ENCODE results near the gene ITPR2.
"Not testable (repeated sequence)": the region's sequence is repeated elsewhere in the genome, so short reads cannot be mapped to it uniquely, and the experiment has no call there.

ITPR2 gene

GRCh38 chr12:26848156-26848825 lies 15.3 kb upstream of the ITPR2 start:
- no peak for DNase-seq

DNA sequence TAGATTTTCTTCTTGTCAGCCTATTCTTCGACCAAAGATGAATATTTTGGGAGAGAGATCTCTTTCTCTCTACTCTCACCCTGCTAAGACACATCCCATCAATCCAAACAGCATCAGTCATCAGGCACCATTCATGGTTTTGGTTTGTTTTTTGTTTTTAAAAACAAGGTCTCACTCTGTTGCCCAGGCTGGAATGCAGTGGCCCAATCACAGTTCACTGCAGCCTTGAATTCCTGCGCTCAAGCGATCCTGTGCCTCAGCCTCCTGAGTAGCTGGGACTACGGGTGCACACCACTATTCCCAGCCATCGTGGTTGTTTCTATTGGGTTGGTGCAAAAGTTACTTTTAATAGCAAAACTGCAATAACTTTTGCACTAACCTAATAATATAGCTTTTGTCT lies 14.4 kb upstream of the ITPR2 start:
- no peak for DNase-seq

GRCh38 chr12:26846416-26846815 lies 13.4 kb upstream of the ITPR2 start:
- no peak for DNase-seq

DNA sequence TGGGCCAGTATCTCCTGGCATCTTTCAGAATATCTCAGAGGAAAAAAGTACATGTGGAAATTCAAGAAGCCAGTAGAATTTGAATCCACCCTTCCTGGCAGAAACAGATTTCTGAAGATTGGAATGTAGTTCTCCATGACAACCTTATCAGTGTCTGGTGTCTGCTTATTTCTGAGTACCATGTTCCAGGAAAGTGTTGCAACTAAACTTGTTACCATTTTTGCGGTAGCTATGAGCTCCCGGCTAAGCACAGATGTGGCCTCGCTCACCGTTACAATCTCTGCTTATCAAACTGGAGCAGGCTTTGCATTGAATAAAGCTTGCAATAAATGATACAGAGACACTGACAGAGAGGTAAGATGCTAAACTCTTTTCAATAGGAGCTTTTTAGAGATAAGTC lies 13.0 kb upstream of the ITPR2 start:
- no peak for DNase-seq

GRCh38 chr12:26845057-26845666 lies 12.2 kb upstream of the ITPR2 start:
- DNase-seq, result no peak

DNA sequence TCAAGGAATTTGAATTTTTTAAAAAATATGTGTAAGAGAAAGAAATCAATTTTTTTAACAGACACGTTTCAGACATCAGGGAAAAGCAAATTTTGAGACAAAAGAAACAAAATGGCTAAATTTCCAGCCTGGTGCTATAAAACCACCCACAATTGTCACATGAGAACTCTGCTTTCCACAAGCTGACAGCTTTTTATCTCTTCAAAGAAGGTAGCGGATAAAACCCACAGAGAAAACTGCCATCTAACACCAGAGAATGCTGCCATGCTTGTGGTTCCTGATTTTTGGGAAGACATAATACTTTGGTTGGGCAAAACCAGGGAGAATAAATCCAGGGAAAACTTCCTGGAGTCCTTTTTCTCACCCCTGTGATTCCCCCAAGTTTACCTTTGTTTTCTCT lies 10.3 kb upstream of the ITPR2 start:
- DNase-seq, result no peak

DNA sequence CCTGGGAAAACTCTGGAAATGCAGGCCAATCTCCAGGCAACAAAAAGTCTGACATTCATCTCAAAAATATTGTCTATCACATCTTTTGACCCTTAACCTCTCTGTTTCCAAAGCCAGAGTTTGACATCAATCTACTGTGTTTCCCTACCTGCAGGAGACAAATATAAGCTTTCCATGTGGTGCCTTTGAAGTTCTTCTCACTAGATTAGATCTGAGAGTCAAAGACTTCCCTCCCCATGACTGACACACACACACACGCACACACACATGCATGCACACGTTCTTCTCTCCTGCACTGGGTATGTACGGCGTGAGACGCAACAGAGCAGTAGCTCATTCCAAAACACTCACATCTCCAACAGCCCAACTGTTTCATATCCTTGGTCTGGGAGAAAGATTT lies 8.1 kb upstream of the ITPR2 start:
- no peak for DNase-seq

DNA sequence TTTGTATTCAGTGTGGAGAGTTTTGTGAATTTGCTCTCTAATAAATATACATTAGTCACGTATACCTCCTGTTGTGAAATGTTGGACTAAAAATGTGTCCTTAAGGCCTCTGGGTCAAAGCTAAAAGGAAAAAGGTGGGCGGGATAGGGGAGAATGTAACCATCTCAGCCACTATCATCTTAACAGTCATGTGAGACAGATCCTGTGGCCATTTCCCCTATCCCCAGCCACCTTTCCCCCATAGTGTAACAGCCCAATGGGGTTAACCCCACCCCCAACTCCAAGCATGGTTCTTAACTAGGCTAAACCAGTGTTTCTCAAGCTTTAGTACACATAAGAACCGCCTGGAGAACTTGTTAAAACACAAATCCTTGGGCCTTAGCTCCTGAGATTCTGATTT lies 6.5 kb upstream of the ITPR2 start:
- DNase-seq, result no peak

GRCh38 chr12:26838888-26839416 lies 6.0 kb upstream of the ITPR2 start:
- DNase-seq, result no peak

- DNase-seq, result no peak
Measured at GRCh38 chr12:26836201-26836600, 3.2 kb upstream of the ITPR2 start.

DNA sequence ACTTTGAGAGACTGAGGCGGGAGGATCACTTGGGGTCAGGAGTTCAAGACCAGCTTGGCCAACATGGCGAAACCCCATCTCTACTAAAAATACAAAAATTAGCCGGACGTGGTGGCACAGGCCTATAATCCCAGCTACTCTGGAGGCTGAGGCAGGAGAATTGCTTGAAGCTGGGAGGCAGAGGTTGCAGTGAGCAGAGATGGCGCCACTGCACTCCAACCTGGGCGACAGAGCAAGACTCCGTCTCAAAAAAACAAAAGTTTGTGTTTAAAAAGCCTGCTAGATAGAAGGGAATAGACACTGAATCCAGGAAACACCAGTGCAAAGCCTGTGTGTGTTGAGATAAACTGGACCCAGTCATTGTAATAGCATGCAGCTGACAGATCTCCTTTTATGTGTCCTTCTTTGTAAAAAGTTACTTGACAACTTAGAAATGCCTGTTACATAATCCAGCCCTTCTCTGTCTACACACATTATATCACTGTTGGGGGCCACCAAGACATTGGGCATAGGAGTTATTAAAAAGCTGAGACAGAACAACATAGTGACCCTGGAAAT lies 1.6 kb upstream of the ITPR2 start:
- DNase-seq, result not testable (repeated sequence)

GRCh38 chr12:26833743-26834490 lies 923 bp upstream of the ITPR2 start:
- peak; percentile 14 for DNase-seq

DNA sequence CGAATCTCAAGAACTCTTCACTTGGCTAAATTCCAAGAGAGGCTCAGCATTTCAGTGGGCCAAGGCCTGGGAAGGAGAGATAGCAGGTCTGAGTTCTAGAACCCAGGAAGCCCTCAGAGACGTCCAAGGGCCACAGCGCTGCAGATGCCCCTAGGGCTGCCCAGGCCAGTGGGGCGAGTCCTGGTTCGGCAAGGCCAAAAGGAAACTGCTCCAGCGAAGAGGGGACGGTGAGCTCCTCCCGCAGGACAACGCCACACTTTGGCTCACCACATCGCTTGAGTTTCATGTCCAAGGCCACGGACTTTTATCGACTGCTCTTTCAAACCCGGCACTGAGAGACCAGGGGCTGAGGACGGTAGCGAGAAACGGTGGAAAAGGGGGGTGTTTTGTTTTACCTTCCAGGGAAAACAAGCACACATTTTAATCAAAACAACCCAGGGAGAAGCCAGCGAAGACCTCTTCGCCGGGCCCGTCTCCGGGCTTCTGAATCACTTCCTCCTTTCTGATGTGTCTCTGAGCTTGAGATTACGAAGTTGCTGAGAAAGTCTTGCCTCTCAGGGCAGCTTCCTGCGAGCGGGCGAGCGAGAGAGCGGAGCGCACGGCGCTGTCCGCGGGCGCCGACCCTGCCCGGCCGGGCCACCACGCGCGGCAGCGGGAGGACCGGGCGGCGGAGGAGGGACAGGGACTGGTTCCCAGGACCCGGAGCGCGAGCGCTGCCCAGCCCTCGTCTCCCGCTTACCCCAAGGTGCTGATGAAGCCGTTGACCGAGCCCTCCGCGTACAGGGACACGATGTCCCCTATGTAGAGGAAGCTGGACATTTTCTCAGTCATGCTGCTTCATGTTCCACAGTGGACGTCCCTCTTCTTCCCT lies 808 bp downstream of the ITPR2 start:
- DNase-seq, result peak; percentile 36

DNA sequence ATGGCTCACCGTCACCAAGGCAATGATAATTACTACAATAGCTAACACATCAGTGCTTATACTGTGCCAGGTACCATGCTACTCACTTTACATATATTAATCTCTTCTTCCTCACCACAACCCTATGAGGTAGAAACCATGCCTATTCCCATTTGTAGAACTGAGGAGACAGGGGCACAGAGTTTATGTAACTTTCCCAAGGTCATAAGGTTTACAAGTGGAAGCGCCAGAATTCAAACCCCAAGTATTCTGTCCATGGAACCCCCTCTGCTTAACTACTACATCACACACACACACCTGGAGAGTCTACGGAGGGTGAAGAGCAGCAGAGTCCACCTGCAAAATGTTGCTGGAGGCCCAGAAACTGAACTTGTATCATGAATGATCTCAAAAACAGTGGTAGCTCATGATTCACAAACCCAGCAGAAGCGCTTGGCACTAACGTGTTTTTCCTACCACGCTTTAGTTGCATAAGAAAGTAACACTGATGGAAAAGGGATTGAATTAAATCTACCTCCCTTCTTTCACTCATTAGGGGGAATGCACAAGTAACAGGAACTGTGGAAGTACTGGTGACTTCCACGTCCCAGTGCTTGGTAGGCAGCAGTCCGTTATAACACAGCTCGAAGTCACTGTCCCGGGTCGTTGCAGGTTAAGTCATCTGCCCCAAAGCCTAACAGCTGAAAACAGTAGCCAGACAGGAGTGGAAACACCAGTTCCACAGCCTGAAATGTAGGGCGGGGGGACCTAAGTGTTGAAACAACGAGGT lies 2.0 kb downstream of the ITPR2 start:
- no peak for DNase-seq

DNA sequence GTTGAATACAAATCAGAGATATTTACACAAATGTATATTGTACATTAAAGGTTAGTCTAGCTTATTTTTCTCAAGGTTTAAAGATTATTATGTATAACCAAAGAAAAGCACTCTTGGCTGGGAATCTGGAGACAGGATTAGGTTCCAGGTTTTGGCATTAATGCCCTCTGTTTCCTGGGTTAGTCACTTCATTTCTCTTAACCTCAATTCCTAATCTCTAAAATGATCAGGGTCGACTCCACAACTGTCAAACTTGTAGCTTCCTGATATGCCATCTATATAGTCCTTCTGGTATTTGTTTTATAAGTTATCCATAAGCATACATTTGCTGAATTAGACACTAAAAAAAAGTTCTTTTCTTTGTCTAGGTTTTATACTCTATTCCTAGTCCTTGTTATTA lies 2.6 kb downstream of the ITPR2 start:
- no peak for DNase-seq

DNA sequence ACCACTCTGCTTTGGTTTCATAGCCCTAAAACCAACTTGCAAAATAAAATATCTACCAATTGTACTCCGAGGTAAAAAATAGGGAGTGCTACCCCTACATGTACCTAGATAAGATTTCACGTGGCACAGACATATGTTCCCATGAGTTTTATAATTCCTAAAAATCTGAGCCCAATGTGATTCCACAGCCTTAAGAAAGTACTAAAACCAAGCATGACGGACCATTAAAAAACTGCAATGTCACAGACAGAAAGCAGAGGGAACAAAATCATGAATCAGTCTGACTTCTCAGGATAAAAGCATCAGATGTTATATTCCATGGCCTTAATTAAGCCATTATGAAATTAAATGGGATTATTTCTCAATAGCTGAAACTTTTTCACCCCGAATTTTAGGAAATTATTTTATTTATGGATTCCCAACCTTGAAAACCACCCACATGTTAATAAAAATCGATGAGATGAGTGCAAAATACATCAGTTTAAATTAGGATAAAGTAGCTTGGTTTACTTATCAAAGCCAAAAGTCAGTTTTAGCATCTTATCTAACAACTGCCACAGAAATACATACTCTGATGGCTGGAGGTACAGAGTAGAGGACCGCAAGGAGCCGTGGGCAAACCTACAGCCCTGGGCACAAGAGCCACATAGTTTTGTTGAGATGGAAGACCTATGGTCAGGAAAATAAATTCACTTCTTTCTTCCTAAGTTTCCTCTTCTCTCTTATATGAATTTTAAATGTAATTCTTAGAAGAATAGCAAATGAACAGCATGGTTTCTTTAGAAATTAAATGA lies 4.5 kb downstream of the ITPR2 start:
- no peak for DNase-seq

DNA sequence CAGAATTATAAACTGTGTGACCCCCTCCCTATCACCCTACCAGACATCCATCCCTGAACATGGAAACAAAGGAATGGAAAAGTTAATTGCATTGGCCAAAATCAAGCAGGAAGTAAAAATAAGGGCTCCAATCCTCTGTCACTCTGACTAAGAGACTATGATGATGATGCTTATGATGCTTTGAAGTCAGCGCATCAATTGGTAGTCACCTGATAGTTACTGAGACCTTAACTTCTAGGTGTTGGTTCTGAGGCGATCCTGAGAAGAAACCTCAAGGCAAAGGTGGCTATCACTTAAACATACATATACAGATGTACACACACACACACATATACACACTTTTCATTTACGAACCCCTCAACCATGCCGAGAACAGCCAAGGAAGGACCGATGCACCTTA lies 6.6 kb downstream of the ITPR2 start:
- no peak for DNase-seq

GRCh38 chr12:26825459-26826016 lies 7.5 kb downstream of the ITPR2 start:
- DNase-seq, result no peak

GRCh38 chr12:26823390-26823789 lies 9.6 kb downstream of the ITPR2 start:
- no peak for DNase-seq

DNA sequence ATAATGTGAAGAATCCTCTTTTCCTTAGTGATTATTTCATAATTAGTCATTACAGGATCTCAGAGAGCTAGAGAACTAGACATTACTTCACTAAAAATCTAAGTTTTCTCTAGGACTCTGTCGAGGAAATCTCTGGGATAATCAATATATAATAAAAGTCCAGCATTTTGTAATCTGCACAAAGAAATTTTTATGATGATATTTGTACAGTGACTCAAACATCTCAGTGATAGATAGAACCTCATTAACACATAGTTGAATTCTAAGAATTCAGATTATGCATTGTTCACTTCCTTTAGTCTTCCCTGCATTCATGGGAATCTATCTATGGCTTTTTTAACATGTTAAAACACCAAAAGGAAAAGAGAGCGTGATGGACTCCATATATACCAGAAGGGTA lies 11.0 kb downstream of the ITPR2 start:
- DNase-seq, result no peak

All from T-helper 9 cell (primary cell).